ENCODE measurements around the gene SIGLEC15.
"Not testable (repeated sequence)": the region's sequence is repeated elsewhere in the genome, so short reads cannot be mapped to it uniquely, and the experiment has no call there.

Gene SIGLEC15

GRCh38 chr18:45801416-45802004 is 24.0 kb upstream of the SIGLEC15 start:
- no peak for DNase-seq (ENCODE audit: extremely low read depth, low read depth)
- TF ChIP-seq CTCF (IDR thresholded peaks at IDR 0.05; ENCODE audit: low read depth, low read length, missing control alignments), result peak; percentile 17
- no peak overlapping the region for H3K4me3 ChIP-seq (replicated peaks; ENCODE audit: low read depth, low read length)

GRCh38 chr18:45802814-45803492 is 22.5 kb upstream of the SIGLEC15 start:
- no peak overlapping the region for H3K4me3 ChIP-seq (replicated peaks; ENCODE audit: low read depth, low read length)
- peak; percentile 94 for DNase-seq (ENCODE audit: extremely low read depth, low read depth)
- no peak for TF ChIP-seq CTCF (IDR thresholded peaks at IDR 0.05; ENCODE audit: low read depth, low read length, missing control alignments)

GRCh38 chr18:45805551-45805950 is 19.9 kb upstream of the SIGLEC15 start:
- no peak for DNase-seq (ENCODE audit: extremely low read depth, low read depth)
- no peak for TF ChIP-seq CTCF (IDR thresholded peaks at IDR 0.05; ENCODE audit: low read depth, low read length, missing control alignments)
- no peak overlapping the region for H3K4me3 ChIP-seq (replicated peaks; ENCODE audit: low read depth, low read length)

GRCh38 chr18:45806226-45806625 is 19.2 kb upstream of the SIGLEC15 start:
- H3K4me3 ChIP-seq (replicated peaks; ENCODE audit: low read depth, low read length), result no peak overlapping the region
- no peak for TF ChIP-seq CTCF (IDR thresholded peaks at IDR 0.05; ENCODE audit: low read depth, low read length, missing control alignments)
- no peak for DNase-seq (ENCODE audit: extremely low read depth, low read depth)

GRCh38 chr18:45807144-45807543 is 18.3 kb upstream of the SIGLEC15 start:
- H3K4me3 ChIP-seq (replicated peaks; ENCODE audit: low read depth, low read length); DNase-seq (ENCODE audit: extremely low read depth, low read depth): not testable (repeated sequence)
- peak; percentile 9 for TF ChIP-seq CTCF (IDR thresholded peaks at IDR 0.05; ENCODE audit: low read depth, low read length, missing control alignments)

- not testable (repeated sequence) for H3K4me3 ChIP-seq (replicated peaks; ENCODE audit: low read depth, low read length); DNase-seq (ENCODE audit: extremely low read depth, low read depth)
These were observed 10.7 kb upstream of the SIGLEC15 start for GRCh38 chr18:45814733-45815132.

- TF ChIP-seq CTCF (IDR thresholded peaks at IDR 0.05; ENCODE audit: low read depth, low read length, missing control alignments), result no peak
- DNase-seq (ENCODE audit: extremely low read depth, low read depth), result no peak
- no peak overlapping the region for H3K4me3 ChIP-seq (replicated peaks; ENCODE audit: low read depth, low read length)
These were observed 7.9 kb upstream of the SIGLEC15 start for GRCh38 chr18:45817543-45817942.

- DNase-seq (ENCODE audit: extremely low read depth, low read depth); H3K4me3 ChIP-seq (replicated peaks; ENCODE audit: low read depth, low read length): not testable (repeated sequence)
These were observed 6.7 kb upstream of the SIGLEC15 start for GRCh38 chr18:45818765-45819164.

Data from HFF-Myc (cell line).